Measurements from ENCODE around the gene ARHGAP33. TPM values are rescaled to one million over a fixed set of nuclear protein-coding genes. Genes with fewer than 3 reads are reported as not detected.
A peak's percentile ranks its signal among the peaks of the same experiment; 100 is the strongest.

Gene ARHGAP33
- total and polyA plus RNA-seq, 2 experiments from 2014 or later, result 11.6 to 22.1 TPM

DNA sequence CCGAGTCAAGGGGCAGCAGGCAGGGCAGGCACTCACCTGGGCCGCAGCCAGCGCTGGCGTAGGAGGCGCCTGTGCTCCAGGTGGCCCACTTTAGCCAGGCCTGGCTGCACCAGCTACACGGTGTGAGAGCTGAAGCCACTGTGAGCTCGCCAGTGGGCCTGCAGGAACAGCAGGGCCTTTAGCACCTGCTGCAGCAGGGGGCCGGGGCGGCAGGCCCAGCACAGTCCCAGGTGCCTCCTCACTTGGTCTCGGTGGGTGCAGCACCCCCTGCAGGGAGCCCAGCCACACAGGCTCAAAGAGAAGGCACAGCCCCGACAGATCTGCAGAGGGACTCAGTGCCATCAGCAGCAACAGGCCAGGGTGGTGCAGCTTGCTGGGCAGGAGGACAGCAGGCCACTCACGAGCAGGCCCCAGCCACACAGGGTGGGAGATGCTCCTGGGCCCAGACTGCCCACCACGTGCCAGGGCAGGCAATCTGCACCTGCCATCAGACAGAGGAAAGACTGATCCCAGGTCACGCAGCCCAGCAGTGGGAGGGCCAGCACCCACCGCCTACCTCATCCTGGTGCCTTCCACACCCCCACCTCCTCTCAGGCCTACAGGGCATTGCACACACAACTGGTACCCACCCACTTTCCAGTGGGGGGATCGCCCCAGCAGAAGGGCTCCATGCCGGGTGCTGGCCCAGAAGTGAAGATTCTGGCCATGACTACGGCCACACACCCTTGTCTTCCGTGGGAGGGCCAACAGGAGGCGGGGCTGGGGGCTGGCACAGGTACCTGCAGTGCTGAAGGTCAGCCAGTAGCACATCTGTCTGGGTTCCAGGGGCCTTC lies 15.8 kb downstream of the ARHGAP33 start:
- peak; percentile 56 for ATAC-seq
- no peak overlapping the region for H2AFZ ChIP-seq
- H4K20me1 ChIP-seq (replicated peaks; ENCODE audit: insufficient read depth), result no peaks in the 10 kb centered on the region
- TF ChIP-seq, protein P1, sequence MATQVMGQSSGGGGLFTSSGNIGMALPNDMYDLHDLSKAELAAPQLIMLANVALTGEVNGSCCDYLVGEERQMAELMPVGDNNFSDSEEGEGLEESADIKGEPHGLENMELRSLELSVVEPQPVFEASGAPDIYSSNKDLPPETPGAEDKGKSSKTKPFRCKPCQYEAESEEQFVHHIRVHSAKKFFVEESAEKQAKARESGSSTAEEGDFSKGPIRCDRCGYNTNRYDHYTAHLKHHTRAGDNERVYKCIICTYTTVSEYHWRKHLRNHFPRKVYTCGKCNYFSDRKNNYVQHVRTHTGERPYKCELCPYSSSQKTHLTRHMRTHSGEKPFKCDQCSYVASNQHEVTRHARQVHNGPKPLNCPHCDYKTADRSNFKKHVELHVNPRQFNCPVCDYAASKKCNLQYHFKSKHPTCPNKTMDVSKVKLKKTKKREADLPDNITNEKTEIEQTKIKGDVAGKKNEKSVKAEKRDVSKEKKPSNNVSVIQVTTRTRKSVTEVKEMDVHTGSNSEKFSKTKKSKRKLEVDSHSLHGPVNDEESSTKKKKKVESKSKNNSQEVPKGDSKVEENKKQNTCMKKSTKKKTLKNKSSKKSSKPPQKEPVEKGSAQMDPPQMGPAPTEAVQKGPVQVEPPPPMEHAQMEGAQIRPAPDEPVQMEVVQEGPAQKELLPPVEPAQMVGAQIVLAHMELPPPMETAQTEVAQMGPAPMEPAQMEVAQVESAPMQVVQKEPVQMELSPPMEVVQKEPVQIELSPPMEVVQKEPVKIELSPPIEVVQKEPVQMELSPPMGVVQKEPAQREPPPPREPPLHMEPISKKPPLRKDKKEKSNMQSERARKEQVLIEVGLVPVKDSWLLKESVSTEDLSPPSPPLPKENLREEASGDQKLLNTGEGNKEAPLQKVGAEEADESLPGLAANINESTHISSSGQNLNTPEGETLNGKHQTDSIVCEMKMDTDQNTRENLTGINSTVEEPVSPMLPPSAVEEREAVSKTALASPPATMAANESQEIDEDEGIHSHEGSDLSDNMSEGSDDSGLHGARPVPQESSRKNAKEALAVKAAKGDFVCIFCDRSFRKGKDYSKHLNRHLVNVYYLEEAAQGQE (IDR thresholded peaks at IDR 0.05; ENCODE audit: unreplicated experiment), result no peak
- TF ChIP-seq, protein P2, sequence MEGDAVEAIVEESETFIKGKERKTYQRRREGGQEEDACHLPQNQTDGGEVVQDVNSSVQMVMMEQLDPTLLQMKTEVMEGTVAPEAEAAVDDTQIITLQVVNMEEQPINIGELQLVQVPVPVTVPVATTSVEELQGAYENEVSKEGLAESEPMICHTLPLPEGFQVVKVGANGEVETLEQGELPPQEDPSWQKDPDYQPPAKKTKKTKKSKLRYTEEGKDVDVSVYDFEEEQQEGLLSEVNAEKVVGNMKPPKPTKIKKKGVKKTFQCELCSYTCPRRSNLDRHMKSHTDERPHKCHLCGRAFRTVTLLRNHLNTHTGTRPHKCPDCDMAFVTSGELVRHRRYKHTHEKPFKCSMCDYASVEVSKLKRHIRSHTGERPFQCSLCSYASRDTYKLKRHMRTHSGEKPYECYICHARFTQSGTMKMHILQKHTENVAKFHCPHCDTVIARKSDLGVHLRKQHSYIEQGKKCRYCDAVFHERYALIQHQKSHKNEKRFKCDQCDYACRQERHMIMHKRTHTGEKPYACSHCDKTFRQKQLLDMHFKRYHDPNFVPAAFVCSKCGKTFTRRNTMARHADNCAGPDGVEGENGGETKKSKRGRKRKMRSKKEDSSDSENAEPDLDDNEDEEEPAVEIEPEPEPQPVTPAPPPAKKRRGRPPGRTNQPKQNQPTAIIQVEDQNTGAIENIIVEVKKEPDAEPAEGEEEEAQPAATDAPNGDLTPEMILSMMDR (conservative IDR thresholded peaks at IDR 0.05; ENCODE audit: low read depth in 2 of 2), result peak; percentile 17 to 48; a peak in 3 of 4 replicates
- no peak for TF ChIP-seq CREB1 (CRISPR knock-in tag; IDR thresholded peaks at IDR 0.05; ENCODE audit: low read depth)
- TF ChIP-seq ZNF114 (CRISPR knock-in tag; IDR thresholded peaks at IDR 0.05), result no peak
- TF ChIP-seq EZH2 (IDR thresholded peaks at IDR 0.05; ENCODE audit: low read depth, unreplicated experiment), result no peak
- H3K79me2 ChIP-seq (replicated peaks; ENCODE audit: insufficient read depth), result no peaks in the 10 kb centered on the region
- Mint-ChIP-seq H3K36me3 (ENCODE audit: low read depth) (no peaks in the 10 kb centered on the region), H3K9me3 (no peaks in the 10 kb centered on the region), H3K4me1 (peaks cover 3% of the 10 kb centered on the region), H3K27me3 (ENCODE audit: insufficient read depth, low read depth, poor library complexity) (peaks cover 17% of the 10 kb centered on the region), H3K27ac (no peak overlapping the region), H3K4me3 (no peak overlapping the region)
- no peak overlapping the region for H3K4me2 ChIP-seq
- no peak overlapping the region for H3K4me3 ChIP-seq
- peak; percentile 41 for DNase-seq (ENCODE audit: low spot score)
- peaks cover 13% of the 10 kb centered on the region for H3K27me3 ChIP-seq (ENCODE audit: insufficient read depth)
- H3F3A ChIP-seq (replicated peaks; ENCODE audit: low read depth), result 0 out of 2 replicates have a peak, but pooled peaks cover 5% of the 10 kb centered on the region
- H3K27ac ChIP-seq (ENCODE audit: low read depth), result no peak overlapping the region
- no peaks in the 10 kb centered on the region for H3K9me2 ChIP-seq (ENCODE audit: insufficient read depth)
- H3K36me3 ChIP-seq (ENCODE audit: insufficient read depth), result no peaks in the 10 kb centered on the region
- H3K4me1 ChIP-seq (ENCODE audit: insufficient read depth), result no peaks in the 10 kb centered on the region

DNA sequence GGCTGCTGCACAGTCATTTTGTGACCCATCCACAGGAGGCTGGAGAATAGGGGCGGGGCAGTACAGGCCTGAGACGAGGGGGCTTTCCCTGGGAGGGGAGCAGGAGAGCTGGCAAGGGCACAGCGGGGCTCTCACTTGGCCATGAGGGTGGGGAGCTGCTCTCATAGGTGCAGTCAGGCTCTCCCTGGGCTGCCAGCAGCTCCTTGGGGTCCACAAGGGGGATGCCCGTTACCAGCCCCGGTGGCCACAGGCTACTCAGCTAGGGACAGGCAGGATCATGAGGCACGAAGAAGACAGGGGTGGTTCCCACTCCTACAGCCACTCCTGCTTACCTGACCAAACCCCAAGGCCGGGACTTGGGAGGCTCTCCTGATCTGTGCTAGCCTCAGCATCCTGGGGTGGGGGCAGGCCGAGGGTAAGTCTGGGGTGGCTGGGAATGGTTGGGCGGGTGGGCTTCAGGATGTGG lies 16.5 kb downstream of the ARHGAP33 start:
- Mint-ChIP-seq H3K36me3 (ENCODE audit: low read depth) (no peaks in the 10 kb centered on the region), H3K27ac (no peak overlapping the region), H3K27me3 (ENCODE audit: insufficient read depth, low read depth, poor library complexity) (peaks cover 21% of the 10 kb centered on the region), H3K4me3 (no peak overlapping the region), H3K4me1 (peaks cover 5% of the 10 kb centered on the region; the same call in 2 of the 3 replicates), H3K9me3 (no peaks in the 10 kb centered on the region; the same call in 2 of the 3 replicates)
- ATAC-seq, result no peak
- Histone ChIP-seq H3K79me2 (replicated peaks; ENCODE audit: insufficient read depth) (no peaks in the 10 kb centered on the region), H3K27me3 (ENCODE audit: insufficient read depth) (peaks cover 19% of the 10 kb centered on the region), H3F3A (replicated peaks; ENCODE audit: low read depth) (0 out of 2 replicates have a peak, but pooled peaks cover 8% of the 10 kb centered on the region), H3K9me2 (ENCODE audit: insufficient read depth) (no peaks in the 10 kb centered on the region), H3K4me2 (no peak overlapping the region), H3K4me3 (no peak overlapping the region), H2AFZ (no peak overlapping the region), H3K4me1 (ENCODE audit: insufficient read depth) (peaks cover 3% of the 10 kb centered on the region; the same call in 1 of the 2 replicates), H4K20me1 (replicated peaks; ENCODE audit: insufficient read depth) (no peaks in the 10 kb centered on the region), H3K36me3 (ENCODE audit: insufficient read depth) (no peaks in the 10 kb centered on the region), H3K27ac (ENCODE audit: low read depth) (no peak overlapping the region)
- no peak for DNase-seq (ENCODE audit: low spot score)
- TF ChIP-seq ZNF331 (CRISPR knock-in tag; IDR thresholded peaks at IDR 0.05; ENCODE audit: low read depth) (no peak), JUNB (IDR thresholded peaks at IDR 0.05; ENCODE audit: unreplicated experiment) (no peak), ZNF114 (CRISPR knock-in tag; IDR thresholded peaks at IDR 0.05) (no peak), NANOG (IDR thresholded peaks at IDR 0.05; ENCODE audit: borderline replicate concordance) (no peak), EZH2 (IDR thresholded peaks at IDR 0.05; ENCODE audit: low read depth, unreplicated experiment) (no peak), CREB1 (CRISPR knock-in tag; IDR thresholded peaks at IDR 0.05; ENCODE audit: low read depth) (no peak), POLR2AphosphoS5 (IDR thresholded peaks at IDR 0.05; ENCODE audit: low read depth) (no peak), STAT1 (IDR thresholded peaks at IDR 0.05; ENCODE audit: unreplicated experiment) (no peak), EZH2phosphoT487 (IDR thresholded peaks at IDR 0.05; ENCODE audit: unreplicated experiment) (no peak)
- TF ChIP-seq, protein P2 (conservative IDR thresholded peaks at IDR 0.05; ENCODE audit: low read depth in 2 of 2), result no peak
- TF ChIP-seq, protein P1 (IDR thresholded peaks at IDR 0.05; ENCODE audit: unreplicated experiment), result no peak

All from GM23338 (cell line).